Activated CD4-positive, alpha-beta T cell treated with anti-CD3 and anti-CD28 coated beads, Interleukin-2, amount 10 ng/mL, durations not matched to agents 7 days and 5 days (primary cell): ENCODE results near the gene ASTN2. TPM values are rescaled to one million over a fixed set of nuclear protein-coding genes. Genes with fewer than 3 reads are reported as not detected.

Source experiments
- CTCF ChIA-PET: fragments of 350-600 bp; sonication (Branson Sonifier 250); formaldehyde crosslinking; loops from one replicate; lab custom pipeline; 2021; ENCODE audit warnings: antibody characterized with exemption; lab: Charles Lee
- POLR2A ChIA-PET: fragments of 350-600 bp; sonication (Branson Sonifier 250); formaldehyde crosslinking; loops from one replicate; lab custom pipeline; 2021; ENCODE audit warnings: antibody characterized with exemption; lab: Charles Lee
- DNase-seq: peaks from one replicate; pipeline ENCODE4 v3.0.0-alpha.2; 2020
- H3K27ac Mint-ChIP-seq: one replicate; pipeline ENCODE4 v1.8.0; 2021; ENCODE audit warnings: mild to moderate bottlenecking, moderate library complexity, mixed read lengths
- H3K27me3 Mint-ChIP-seq: one replicate; pipeline ENCODE4 v1.8.0; 2021; ENCODE audit warnings: mixed read lengths
- H3K36me3 Mint-ChIP-seq: one replicate; pipeline ENCODE4 v1.8.0; 2021; ENCODE audit warnings: low read depth, mixed read lengths
- H3K4me1 Mint-ChIP-seq: one replicate; pipeline ENCODE4 v1.8.0; 2021; ENCODE audit warnings: mixed read lengths
- H3K4me3 Mint-ChIP-seq: one replicate; pipeline ENCODE4 v1.8.0; 2021; ENCODE audit warnings: mild to moderate bottlenecking, moderate library complexity, mixed read lengths
- H3K9me3 Mint-ChIP-seq: one replicate; pipeline ENCODE4 v1.8.0; 2021; ENCODE audit warnings: mixed read lengths
- total RNA-seq, 2 experiments: library from RNA; stranded (reverse); gene quantifications; one replicate each; pipeline ENCODE4 v1.2.3, GENCODE V29; 2021

Gene ASTN2
- total RNA-seq, 2 experiments from 2014 or later = 3.2 to 4.1 TPM

GRCh38 chr9:117377046-117377445 is 37.8 kb downstream of the ASTN2 start:
- ChIA-PET CTCF (no interaction called here), POLR2A (no interaction called here)
- Mint-ChIP-seq H3K4me1 (no peaks in the 10 kb centered on the region), H3K9me3 (no peaks in the 10 kb centered on the region), H3K27me3 (no peaks in the 10 kb centered on the region), H3K36me3 (no peaks in the 10 kb centered on the region), H3K4me3 (no peak overlapping the region), H3K27ac (no peak overlapping the region)
- DNase-seq = no peak

GRCh38 chr9:117375956-117376355 is 38.9 kb downstream of the ASTN2 start:
- no peaks in the 10 kb centered on the region for H3K27me3 Mint-ChIP-seq
- H3K27ac Mint-ChIP-seq = no peak overlapping the region
- no peak for DNase-seq
- H3K36me3 Mint-ChIP-seq = no peaks in the 10 kb centered on the region
- H3K4me3 Mint-ChIP-seq = no peak overlapping the region
- ChIA-PET POLR2A (no interaction called here), CTCF (no interaction called here)
- H3K4me1 Mint-ChIP-seq = no peaks in the 10 kb centered on the region
- H3K9me3 Mint-ChIP-seq = no peaks in the 10 kb centered on the region

GRCh38 chr9:117374076-117374725 is 40.7 kb downstream of the ASTN2 start:
- Mint-ChIP-seq H3K4me3 (no peak overlapping the region), H3K4me1 (no peaks in the 10 kb centered on the region), H3K27me3 (no peaks in the 10 kb centered on the region), H3K36me3 (no peaks in the 10 kb centered on the region), H3K9me3 (no peaks in the 10 kb centered on the region), H3K27ac (no peak overlapping the region)
- ChIA-PET POLR2A (no interaction called here), CTCF (no interaction called here)
- DNase-seq = no peak

GRCh38 chr9:117368684-117369230 is 46.1 kb downstream of the ASTN2 start:
- CTCF ChIA-PET = no interaction called here
- H3K36me3 Mint-ChIP-seq = no peaks in the 10 kb centered on the region
- H3K27ac Mint-ChIP-seq = no peak overlapping the region
- no peak overlapping the region for H3K4me3 Mint-ChIP-seq
- no peak for DNase-seq
- POLR2A ChIA-PET = no interaction called here
- H3K27me3 Mint-ChIP-seq = no peaks in the 10 kb centered on the region
- H3K9me3 Mint-ChIP-seq = no peaks in the 10 kb centered on the region
- H3K4me1 Mint-ChIP-seq = no peaks in the 10 kb centered on the region

- ChIA-PET CTCF (interaction anchor here (0.6 kb wide), 1 partner anchor 317 kb away, joined by 4 read pairs; no protein-coding TSS in a partner anchor), POLR2A (no interaction called here)
- Mint-ChIP-seq H3K4me1 (no peaks in the 10 kb centered on the region), H3K36me3 (no peaks in the 10 kb centered on the region), H3K4me3 (no peak overlapping the region), H3K27me3 (no peaks in the 10 kb centered on the region), H3K9me3 (no peaks in the 10 kb centered on the region), H3K27ac (no peak overlapping the region)
- no peak for DNase-seq
These were observed 49.4 kb downstream of the ASTN2 start for GRCh38 chr9:117365438-117365837.

GRCh38 chr9:117363006-117363405 is 51.9 kb downstream of the ASTN2 start:
- POLR2A ChIA-PET = no interaction called here
- CTCF ChIA-PET = no interaction called here
- Mint-ChIP-seq H3K27ac (no peak overlapping the region), H3K27me3 (no peaks in the 10 kb centered on the region), H3K36me3 (no peaks in the 10 kb centered on the region), H3K9me3 (no peaks in the 10 kb centered on the region), H3K4me3 (no peak overlapping the region), H3K4me1 (no peaks in the 10 kb centered on the region)
- DNase-seq = no peak

- Mint-ChIP-seq H3K27ac (no peak overlapping the region), H3K36me3 (no peaks in the 10 kb centered on the region), H3K4me3 (no peak overlapping the region), H3K27me3 (no peaks in the 10 kb centered on the region), H3K4me1 (no peaks in the 10 kb centered on the region), H3K9me3 (no peaks in the 10 kb centered on the region)
- CTCF ChIA-PET = no interaction called here
- POLR2A ChIA-PET = no interaction called here
- DNase-seq = no peak
These were observed 54.9 kb downstream of the ASTN2 start for GRCh38 chr9:117359910-117360309.

- no peaks in the 10 kb centered on the region for H3K9me3 Mint-ChIP-seq
- no peak overlapping the region for H3K27ac Mint-ChIP-seq
- no peak overlapping the region for H3K4me3 Mint-ChIP-seq
- no peaks in the 10 kb centered on the region for H3K27me3 Mint-ChIP-seq
- CTCF ChIA-PET = no interaction called here
- no peak for DNase-seq
- POLR2A ChIA-PET = no interaction called here
- H3K4me1 Mint-ChIP-seq = no peaks in the 10 kb centered on the region
- H3K36me3 Mint-ChIP-seq = no peaks in the 10 kb centered on the region
These were observed 59.3 kb downstream of the ASTN2 start for GRCh38 chr9:117355542-117355941.

GRCh38 chr9:117354997-117355396 is 59.9 kb downstream of the ASTN2 start:
- no peak overlapping the region for H3K27ac Mint-ChIP-seq
- H3K4me3 Mint-ChIP-seq = no peak overlapping the region
- no peaks in the 10 kb centered on the region for H3K4me1 Mint-ChIP-seq
- CTCF ChIA-PET = no interaction called here
- H3K9me3 Mint-ChIP-seq = no peaks in the 10 kb centered on the region
- no peak for DNase-seq
- POLR2A ChIA-PET = no interaction called here
- no peaks in the 10 kb centered on the region for H3K27me3 Mint-ChIP-seq
- H3K36me3 Mint-ChIP-seq = no peaks in the 10 kb centered on the region

GRCh38 chr9:117354244-117354847 is 60.5 kb downstream of the ASTN2 start:
- Mint-ChIP-seq H3K27ac (no peak overlapping the region), H3K4me1 (no peaks in the 10 kb centered on the region), H3K9me3 (no peaks in the 10 kb centered on the region), H3K36me3 (no peaks in the 10 kb centered on the region), H3K4me3 (no peak overlapping the region), H3K27me3 (no peaks in the 10 kb centered on the region)
- ChIA-PET CTCF (no interaction called here), POLR2A (no interaction called here)
- DNase-seq = no peak

- no peak overlapping the region for H3K27ac Mint-ChIP-seq
- no peaks in the 10 kb centered on the region for H3K36me3 Mint-ChIP-seq
- POLR2A ChIA-PET = no interaction called here
- no peaks in the 10 kb centered on the region for H3K4me1 Mint-ChIP-seq
- H3K9me3 Mint-ChIP-seq = no peaks in the 10 kb centered on the region
- no peak for DNase-seq
- no peak overlapping the region for H3K4me3 Mint-ChIP-seq
- CTCF ChIA-PET = no interaction called here
- H3K27me3 Mint-ChIP-seq = no peaks in the 10 kb centered on the region
These were observed 69.8 kb downstream of the ASTN2 start for GRCh38 chr9:117344892-117345660.

GRCh38 chr9:117343427-117343826 is 71.4 kb downstream of the ASTN2 start:
- Mint-ChIP-seq H3K4me1 (no peaks in the 10 kb centered on the region), H3K9me3 (no peaks in the 10 kb centered on the region)
- POLR2A ChIA-PET = no interaction called here

GRCh38 chr9:117341151-117341550 is 73.7 kb downstream of the ASTN2 start:
- no peak for DNase-seq
- no peaks in the 10 kb centered on the region for H3K4me1 Mint-ChIP-seq
- H3K27ac Mint-ChIP-seq = no peak overlapping the region
- ChIA-PET CTCF (no interaction called here), POLR2A (no interaction called here)
- no peaks in the 10 kb centered on the region for H3K9me3 Mint-ChIP-seq
- no peak overlapping the region for H3K4me3 Mint-ChIP-seq
- H3K27me3 Mint-ChIP-seq = no peaks in the 10 kb centered on the region
- H3K36me3 Mint-ChIP-seq = no peaks in the 10 kb centered on the region

More at GRCh38 chr9:117343427-117343826, 71.4 kb downstream of the ASTN2 start:
- no peaks in the 10 kb centered on the region for H3K27me3 Mint-ChIP-seq
- CTCF ChIA-PET = no interaction called here
- H3K36me3 Mint-ChIP-seq = no peaks in the 10 kb centered on the region
- no peak for DNase-seq
- H3K4me3 Mint-ChIP-seq = no peak overlapping the region
- no peak overlapping the region for H3K27ac Mint-ChIP-seq
